HCT116 (cell line): ENCODE data around the gene LUM. TPM values are rescaled to one million over a fixed set of nuclear protein-coding genes. Genes with fewer than 3 reads are reported as not detected.

Experiments used
- ATAC-seq: fragments of 200-7000 bp; cut with Tn5 transposase; 2 replicates; pipeline ENCODE4 v1.9.1; 2020; ENCODE audit warnings: mild to moderate bottlenecking, moderate library complexity
- Bru-seq: library from RNA; stranded (reverse); fragments of 400-500 nt; gene quantifications from one replicate; lab custom pipeline; 2021; lab: Mats Ljungman, UMichigan
- BruChase-seq, 2 experiments: library from RNA; stranded (reverse); fragments of 400-500 nt; gene quantifications; one replicate each; lab custom pipeline; 2021; lab: Mats Ljungman, UMichigan
- BruUV-seq: library from RNA; stranded (reverse); fragments of 400-500 nt; replicated peaks from 2 replicates; lab custom pipeline; 2021; lab: Mats Ljungman, UMichigan
- CTCF ChIA-PET: fragments of 300-600 bp; sonication (Branson Sonifier 250); formaldehyde crosslinking; loops from one replicate; lab custom pipeline; 2021; ENCODE audit warnings: antibody characterized with exemption; lab: Charles Lee
- POLR2A ChIA-PET: fragments of 300-600, 350-600 bp; sonication (Branson Sonifier 250); formaldehyde crosslinking; loops from one replicate; lab custom pipeline; 2021; ENCODE audit warnings: antibody characterized with exemption; lab: Charles Lee
- RAD21 ChIA-PET, 2 experiments: fragments of 300-600 bp; sonication (Branson Sonifier 250); formaldehyde crosslinking; loops; one replicate each; lab custom pipeline; 2023; ENCODE audit warnings: low total read pairs in 2 of 2; ENCODE audit not compliant: uncharacterized antibody in 2 of 2, unreplicated experiment in 2 of 2, low non-redundant PET in 1 of 2; lab: Charles Lee
- DNase-seq: peaks from one replicate; pipeline ENCODE4 v3.0.0-alpha.2; 2010; ENCODE audit warnings: low read depth, low spot score
- H2AFZ ChIP-seq: fragments of 200-600 bp; shearing (Covaris generic), sonication (generic); 2 replicates; pipeline ENCODE4 v1.6.1; 2017; ENCODE audit warnings: low read depth, mixed run types, mixed read lengths, antibody characterized with exemption, low read length; ENCODE audit not compliant: poor library complexity, severe bottlenecking
- H3K27ac ChIP-seq: 2 replicates; pipeline ENCODE4 v1.5.1; 2012; ENCODE audit warnings: low read depth, low read length
- H3K27me3 ChIP-seq: fragments of 200-600 bp; sonication (generic); 2 replicates; pipeline ENCODE4 v1.6.1; 2016; ENCODE audit warnings: mixed run types, low read length, mixed read lengths; ENCODE audit not compliant: insufficient read depth
- H3K36me3 ChIP-seq, 2 experiments: fragments of 200-500 bp in 1 of 2; fragments of 200-600 bp in 1 of 2; sonication (Bioruptor generic) in 1 of 2; sonication (generic) in 1 of 2; 2 replicates each; pipeline versions ENCODE4 v1.5.1 to v1.6.1; 2014 to 2016; ENCODE audit warnings: low read length in 2 of 2, inconsistent platforms in 1 of 2, mixed read lengths in 1 of 2, mixed run types in 1 of 2; ENCODE audit not compliant: insufficient read depth in 2 of 2, control insufficient read depth in 1 of 2
- H3K4me1 ChIP-seq, 2 experiments: fragments of 200-600 bp in 1 of 2; sonication (generic) in 1 of 2; 2 replicates each; pipeline versions ENCODE4 v1.5.1 to v1.6.1; 2012 to 2017; ENCODE audit warnings: low read length in 2 of 2, inconsistent platforms in 1 of 2, mild to moderate bottlenecking in 1 of 2, mixed read lengths in 1 of 2, mixed run types in 1 of 2, moderate library complexity in 1 of 2; ENCODE audit not compliant: insufficient read depth in 2 of 2, control insufficient read depth in 1 of 2
- H3K4me2 ChIP-seq: fragments of 200-600 bp; sonication (generic); 2 replicates; pipeline ENCODE4 v1.6.1; 2017; ENCODE audit warnings: mixed run types, low read length, mixed read lengths
- H3K4me3 ChIP-seq, 2 experiments: fragments of 200-600 bp in 1 of 2; sonication (generic) in 1 of 2; replicated peaks in 1 of 2; 2 replicates each; pipeline ENCODE4 v1.5.1; 2011 to 2016; ENCODE audit warnings: low read length in 2 of 2, control low read depth in 1 of 2, low read depth in 1 of 2, mild to moderate bottlenecking in 1 of 2, mixed read lengths in 1 of 2, mixed run types in 1 of 2
- H3K79me2 ChIP-seq: fragments of 200-600 bp; sonication (generic); 2 replicates; pipeline ENCODE4 v1.6.1; 2017; ENCODE audit warnings: mild to moderate bottlenecking, mixed run types, low read length, moderate library complexity, mixed read lengths; ENCODE audit not compliant: insufficient read depth
- H3K9ac ChIP-seq: fragments of 200-600 bp; sonication (generic); 2 replicates; pipeline ENCODE4 v1.6.1; 2016; ENCODE audit warnings: low read length, mixed read lengths
- H3K9me2 ChIP-seq: fragments of 200-600 bp; sonication (generic), shearing (Covaris generic); 2 replicates; pipeline ENCODE4 v1.6.1; 2017; ENCODE audit warnings: mixed run types, mild to moderate bottlenecking, moderate library complexity; ENCODE audit not compliant: insufficient read depth
- H3K9me3 ChIP-seq, 2 experiments: fragments of 200-500 bp in 1 of 2; fragments of 200-600 bp in 1 of 2; sonication (Bioruptor generic) in 1 of 2; sonication (generic) in 1 of 2; 2 replicates each; pipeline ENCODE4 v1.6.1; 2014 to 2017; ENCODE audit warnings: low read length in 2 of 2, mixed read lengths in 2 of 2, inconsistent platforms in 1 of 2, low read depth in 1 of 2, mild to moderate bottlenecking in 1 of 2, mixed run types in 1 of 2, moderate library complexity in 1 of 2; ENCODE audit not compliant: control insufficient read depth in 1 of 2, insufficient read depth in 1 of 2
- H4K20me1 ChIP-seq: fragments of 200-600 bp; sonication (generic), shearing (Covaris generic); 2 replicates; pipeline ENCODE4 v1.6.1; 2017; ENCODE audit warnings: mixed run types, mild to moderate bottlenecking, moderate library complexity; ENCODE audit not compliant: insufficient read depth
- CEBPB ChIP-seq: IDR thresholded peaks from 2 replicates; pipeline ENCODE4 v1.6.1; 2012; ENCODE audit warnings: low read depth
- CTCF ChIP-seq, 3 experiments: fragments of 200-600 bp in 1 of 3; sonication (generic) in 1 of 3; IDR thresholded peaks in 2 of 3; conservative IDR thresholded peaks in 1 of 3; 2 replicates each; pipeline ENCODE4 v1.5.1; 2012 to 2017; ENCODE audit warnings: low read depth in 2 of 3, low read length in 2 of 3, antibody characterized with exemption in 1 of 3, borderline replicate concordance in 1 of 3, control low read depth in 1 of 3, mild to moderate bottlenecking in 1 of 3, mixed read lengths in 1 of 3, mixed run types in 1 of 3, moderate library complexity in 1 of 3; ENCODE audit not compliant: insufficient read depth in 1 of 3
- EGR1 ChIP-seq: IDR thresholded peaks from 2 replicates; pipeline ENCODE4 v1.6.1; 2012; ENCODE audit warnings: low read depth
- ELF1 ChIP-seq: IDR thresholded peaks from 2 replicates; pipeline ENCODE4 v1.6.1; 2012; ENCODE audit warnings: low read depth, borderline replicate concordance
- EZH2 ChIP-seq: fragments of 200-600 bp; sonication (generic); IDR thresholded peaks from 2 replicates; pipeline ENCODE4 v1.6.1; 2017; ENCODE audit warnings: antibody characterized with exemption, mixed run types
- FOSL1 ChIP-seq: IDR thresholded peaks from 2 replicates; pipeline ENCODE4 v1.6.1; 2012; ENCODE audit warnings: low read depth
- POLR2A ChIP-seq: IDR thresholded peaks from 2 replicates; pipeline ENCODE4 v1.7.0; 2011; ENCODE audit warnings: borderline replicate concordance; ENCODE audit not compliant: insufficient read depth, insufficient read length; ENCODE audit errors: extremely low read depth
- RAD21 ChIP-seq: IDR thresholded peaks from 2 replicates; pipeline ENCODE4 v1.6.1; 2012; ENCODE audit warnings: low read depth, mild to moderate bottlenecking
- SRF ChIP-seq: IDR thresholded peaks from 2 replicates; pipeline ENCODE4 v1.6.1; 2012; ENCODE audit warnings: low read depth
- TCF7L2 ChIP-seq: IDR thresholded peaks from 2 replicates; pipeline ENCODE4 v1.7.0; 2011; ENCODE audit warnings: borderline replicate concordance, inconsistent platforms; ENCODE audit not compliant: insufficient read depth, insufficient read length; ENCODE audit errors: extremely low read depth
- YY1 ChIP-seq: IDR thresholded peaks from 2 replicates; pipeline ENCODE4 v1.6.1; 2011; ENCODE audit warnings: low read length, low read depth, moderate library complexity, mild to moderate bottlenecking; ENCODE audit not compliant: insufficient replicate concordance; ENCODE audit errors: extremely low read depth
- ZBTB33 ChIP-seq: IDR thresholded peaks from 2 replicates; pipeline ENCODE4 v1.6.1; 2011; ENCODE audit warnings: mild to moderate bottlenecking, low read length, moderate library complexity; ENCODE audit not compliant: insufficient replicate concordance; ENCODE audit errors: extremely low read depth
- ZNF274 ChIP-seq: fragments of 200-500 bp; sonication (Bioruptor generic); IDR thresholded peaks from 2 replicates; pipeline ENCODE4 v1.6.1; 2014; ENCODE audit warnings: mild to moderate bottlenecking, low read depth, low read length, inconsistent platforms
- intact Hi-C: fragments of 100-400 bp; cut with micrococcal nuclease; formaldehyde crosslinking; loops from 2 replicates; pipeline ENCODE4 v1.10.0; 2022
- long read RNA-seq: library from polyadenylated mRNA; unstranded; transcript quantifications from one replicate; pipeline ENCODE4 v2.0.0, GENCODE V29; 2021; ENCODE audit not compliant: unreplicated experiment
- polyA plus RNA-seq: library from polyadenylated mRNA; unstranded; fragments of >200 nt; gene quantifications from 2 replicates; pipeline ENCODE4 v1.2.1, GENCODE V29; 2012; ENCODE audit warnings: missing spikeins
- total RNA-seq: library from RNA; stranded (reverse); gene quantifications from one replicate; pipeline ENCODE4 v1.2.1, GENCODE V29; 2021; ENCODE audit not compliant: unreplicated experiment
- TF ChIP-seq, protein P1 (sequence below): IDR thresholded peaks from 2 replicates; pipeline ENCODE4 v1.6.1; 2012; ENCODE audit warnings: low read depth
- TF ChIP-seq, protein P2 (sequence below): IDR thresholded peaks from 2 replicates; pipeline ENCODE4 v1.6.1; 2012

The LUM gene, protein sequence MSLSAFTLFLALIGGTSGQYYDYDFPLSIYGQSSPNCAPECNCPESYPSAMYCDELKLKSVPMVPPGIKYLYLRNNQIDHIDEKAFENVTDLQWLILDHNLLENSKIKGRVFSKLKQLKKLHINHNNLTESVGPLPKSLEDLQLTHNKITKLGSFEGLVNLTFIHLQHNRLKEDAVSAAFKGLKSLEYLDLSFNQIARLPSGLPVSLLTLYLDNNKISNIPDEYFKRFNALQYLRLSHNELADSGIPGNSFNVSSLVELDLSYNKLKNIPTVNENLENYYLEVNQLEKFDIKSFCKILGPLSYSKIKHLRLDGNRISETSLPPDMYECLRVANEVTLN
- total RNA-seq, result 0.69 TPM
- polyA plus RNA-seq, result not detected in 2 replicates
- Bru-seq, nascent RNA, result not detected
- not detected for BruChase-seq, experiment 1, labeled RNA remaining after a 6-hour chase
- BruChase-seq, experiment 2, labeled RNA remaining after a 2-hour chase, result not detected
- long read RNA-seq, result 0 reads

- no peaks in the 10 kb centered on the region for H3K4me1 ChIP-seq
- H3K9me2 ChIP-seq, result no peaks in the 10 kb centered on the region
- no TSS peak for BruUV-seq
- no peaks in the 10 kb centered on the region for H3K79me2 ChIP-seq
- peak within 1 kb of the TSS; percentile 12 for H2AFZ ChIP-seq
- no peaks in the 10 kb centered on the region for H4K20me1 ChIP-seq
- no peak within 1 kb of the TSS for H3K27ac ChIP-seq
- ChIA-PET POLR2A (no interaction called here), CTCF (interaction anchor here (1.2 kb wide), 1 partner anchor 215 kb away, joined by 3 read pairs; no protein-coding TSS in a partner anchor), RAD21 (no interaction called here)
- no peaks in the 10 kb centered on the region for H3K9me3 ChIP-seq
- intact Hi-C loops, result no loop called here
- H3K9ac ChIP-seq, result no peak within 1 kb of the TSS
- ATAC-seq, result no peak
- no peak for DNase-seq
- no peaks in the 10 kb centered on the region for H3K36me3 ChIP-seq
- H3K4me3 ChIP-seq, result no peak within 1 kb of the TSS
- no peak within 1 kb of the TSS for H3K4me2 ChIP-seq
- no peaks in the 10 kb centered on the region for H3K27me3 ChIP-seq
- TF ChIP-seq CTCF (IDR thresholded peaks at IDR 0.05 in 2 of 3, conservative IDR thresholded peaks at IDR 0.05 in 1 of 3; ENCODE audit: borderline replicate concordance in 1 of 3, insufficient read depth in 1 of 3, low read depth in 2 of 3, low read length in 2 of 3) (no peak), EZH2 (no peak), YY1 (no peak), ZBTB33 (no peak), ZNF274 (no peak), CEBPB (no peak), SRF (no peak), EGR1 (no peak), POLR2A (no peak), ELF1 (no peak), FOSL1 (no peak), TCF7L2 (no peak), RAD21 (no peak)
- TF ChIP-seq, protein P1, sequence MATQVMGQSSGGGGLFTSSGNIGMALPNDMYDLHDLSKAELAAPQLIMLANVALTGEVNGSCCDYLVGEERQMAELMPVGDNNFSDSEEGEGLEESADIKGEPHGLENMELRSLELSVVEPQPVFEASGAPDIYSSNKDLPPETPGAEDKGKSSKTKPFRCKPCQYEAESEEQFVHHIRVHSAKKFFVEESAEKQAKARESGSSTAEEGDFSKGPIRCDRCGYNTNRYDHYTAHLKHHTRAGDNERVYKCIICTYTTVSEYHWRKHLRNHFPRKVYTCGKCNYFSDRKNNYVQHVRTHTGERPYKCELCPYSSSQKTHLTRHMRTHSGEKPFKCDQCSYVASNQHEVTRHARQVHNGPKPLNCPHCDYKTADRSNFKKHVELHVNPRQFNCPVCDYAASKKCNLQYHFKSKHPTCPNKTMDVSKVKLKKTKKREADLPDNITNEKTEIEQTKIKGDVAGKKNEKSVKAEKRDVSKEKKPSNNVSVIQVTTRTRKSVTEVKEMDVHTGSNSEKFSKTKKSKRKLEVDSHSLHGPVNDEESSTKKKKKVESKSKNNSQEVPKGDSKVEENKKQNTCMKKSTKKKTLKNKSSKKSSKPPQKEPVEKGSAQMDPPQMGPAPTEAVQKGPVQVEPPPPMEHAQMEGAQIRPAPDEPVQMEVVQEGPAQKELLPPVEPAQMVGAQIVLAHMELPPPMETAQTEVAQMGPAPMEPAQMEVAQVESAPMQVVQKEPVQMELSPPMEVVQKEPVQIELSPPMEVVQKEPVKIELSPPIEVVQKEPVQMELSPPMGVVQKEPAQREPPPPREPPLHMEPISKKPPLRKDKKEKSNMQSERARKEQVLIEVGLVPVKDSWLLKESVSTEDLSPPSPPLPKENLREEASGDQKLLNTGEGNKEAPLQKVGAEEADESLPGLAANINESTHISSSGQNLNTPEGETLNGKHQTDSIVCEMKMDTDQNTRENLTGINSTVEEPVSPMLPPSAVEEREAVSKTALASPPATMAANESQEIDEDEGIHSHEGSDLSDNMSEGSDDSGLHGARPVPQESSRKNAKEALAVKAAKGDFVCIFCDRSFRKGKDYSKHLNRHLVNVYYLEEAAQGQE, result no peak
- TF ChIP-seq, protein P2, sequence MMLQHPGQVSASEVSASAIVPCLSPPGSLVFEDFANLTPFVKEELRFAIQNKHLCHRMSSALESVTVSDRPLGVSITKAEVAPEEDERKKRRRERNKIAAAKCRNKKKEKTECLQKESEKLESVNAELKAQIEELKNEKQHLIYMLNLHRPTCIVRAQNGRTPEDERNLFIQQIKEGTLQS, result no peak
Measured at GRCh38 chr12:91111366-91112325, at the start of gene LUM. LUM (minus strand) TSS chr12:91111494; CDS start chr12:91108979, 2,515 bp downstream.
